KMS-11 (cell line): Measurements from ENCODE around the gene PTGER2.

ENCODE experiments used
- H2AFZ ChIP-seq: fragments of 200-600 bp; sonication (generic); 2 replicates; pipeline ENCODE4 v1.6.1; 2016; ENCODE audit warnings: antibody characterized with exemption, mixed run types, low read depth
- H3K27ac ChIP-seq: fragments of 200-600 bp; sonication (generic); 2 replicates; pipeline ENCODE4 v1.6.1; 2016; ENCODE audit warnings: mild to moderate bottlenecking, mixed run types
- H3K27me3 ChIP-seq: fragments of 200-600 bp; sonication (generic); 2 replicates; pipeline ENCODE4 v1.6.1; 2017; ENCODE audit warnings: mild to moderate bottlenecking, low read depth, mixed run types, moderate library complexity; ENCODE audit not compliant: insufficient read depth
- H3K36me3 ChIP-seq: fragments of 200-600 bp; sonication (generic); 2 replicates; pipeline ENCODE4 v1.6.1; 2017; ENCODE audit warnings: mild to moderate bottlenecking, mixed run types; ENCODE audit not compliant: insufficient read depth
- H3K4me1 ChIP-seq: fragments of 200-600 bp; sonication (generic); 2 replicates; pipeline ENCODE4 v1.6.1; 2016; ENCODE audit warnings: mild to moderate bottlenecking, low read depth, mixed run types; ENCODE audit not compliant: poor library complexity, severe bottlenecking
- H3K4me2 ChIP-seq: fragments of 200-600 bp; sonication (generic); 2 replicates; pipeline ENCODE4 v1.7.0; 2016; ENCODE audit warnings: mild to moderate bottlenecking, mixed run types
- H3K4me3 ChIP-seq: fragments of 200-600 bp; sonication (generic); IDR thresholded peaks from 2 replicates; pipeline ENCODE4 v1.6.1; 2017; ENCODE audit warnings: low read depth, low read length, mixed read lengths; ENCODE audit not compliant: insufficient read depth
- H3K79me2 ChIP-seq: fragments of 200-600 bp; sonication (generic); 2 replicates; pipeline ENCODE4 v1.6.1; 2016; ENCODE audit warnings: low read depth, mixed run types; ENCODE audit not compliant: insufficient read depth
- H3K9ac ChIP-seq: fragments of 200-600 bp; sonication (generic); 2 replicates; pipeline ENCODE4 v1.6.1; 2016; ENCODE audit warnings: mild to moderate bottlenecking, mixed run types
- H4K20me1 ChIP-seq: fragments of 200-600 bp; sonication (generic); 2 replicates; pipeline ENCODE4 v1.6.1; 2016; ENCODE audit warnings: mild to moderate bottlenecking, mixed run types; ENCODE audit not compliant: insufficient read depth
- CTCF ChIP-seq: fragments of 200-600 bp; sonication (generic); conservative IDR thresholded peaks from 2 replicates; pipeline ENCODE4 v1.6.1; 2017; ENCODE audit warnings: low read depth, mild to moderate bottlenecking, antibody characterized with exemption, low read length, moderate library complexity, mixed read lengths

The PTGER2 gene

GRCh38 chr14:52318826-52319645, 4.9 kb downstream of the PTGER2 start:
- H3K36me3 ChIP-seq: no peaks in the 10 kb centered on the region
- no peak overlapping the region for H3K4me2 ChIP-seq
- no peaks in the 10 kb centered on the region for H4K20me1 ChIP-seq
- TF ChIP-seq CTCF: no peak
- H3K4me1 ChIP-seq: no peaks in the 10 kb centered on the region
- no peak overlapping the region for H3K4me3 ChIP-seq
- H3K27me3 ChIP-seq: no peaks in the 10 kb centered on the region
- H3K79me2 ChIP-seq: no peaks in the 10 kb centered on the region
- no peak overlapping the region for H2AFZ ChIP-seq
- no peak overlapping the region for H3K9ac ChIP-seq
- H3K27ac ChIP-seq: no peak overlapping the region

GRCh38 chr14:52319919-52320318, 5.8 kb downstream of the PTGER2 start:
- H2AFZ ChIP-seq: no peak overlapping the region
- no peak overlapping the region for H3K4me2 ChIP-seq
- no peak for TF ChIP-seq CTCF

GRCh38 chr14:52325126-52325525, 11.0 kb downstream of the PTGER2 start:
- H3K36me3 ChIP-seq: no peaks in the 10 kb centered on the region
- no peaks in the 10 kb centered on the region for H3K4me1 ChIP-seq
- no peak overlapping the region for H3K4me2 ChIP-seq

More at GRCh38 chr14:52319919-52320318, 5.8 kb downstream of the PTGER2 start:
- Histone ChIP-seq H3K4me1 (no peaks in the 10 kb centered on the region), H3K36me3 (no peaks in the 10 kb centered on the region), H3K27me3 (no peaks in the 10 kb centered on the region), H3K4me3 (no peak overlapping the region), H3K27ac (no peak overlapping the region), H3K79me2 (no peaks in the 10 kb centered on the region), H3K9ac (no peak overlapping the region), H4K20me1 (no peaks in the 10 kb centered on the region)

GRCh38 chr14:52325630-52326029, 11.5 kb downstream of the PTGER2 start:
- TF ChIP-seq CTCF: no peak
- no peak overlapping the region for H3K9ac ChIP-seq
- no peaks in the 10 kb centered on the region for H3K27me3 ChIP-seq
- H3K36me3 ChIP-seq: no peaks in the 10 kb centered on the region
- no peak overlapping the region for H2AFZ ChIP-seq
- no peak overlapping the region for H3K4me3 ChIP-seq
- no peaks in the 10 kb centered on the region for H3K4me1 ChIP-seq
- no peak overlapping the region for H3K27ac ChIP-seq
- H3K4me2 ChIP-seq: no peak overlapping the region
- no peaks in the 10 kb centered on the region for H3K79me2 ChIP-seq
- no peaks in the 10 kb centered on the region for H4K20me1 ChIP-seq

More at GRCh38 chr14:52325126-52325525, 11.0 kb downstream of the PTGER2 start:
- Histone ChIP-seq H4K20me1 (no peaks in the 10 kb centered on the region), H3K9ac (no peak overlapping the region), H2AFZ (no peak overlapping the region), H3K4me3 (no peak overlapping the region), H3K27me3 (no peaks in the 10 kb centered on the region), H3K27ac (no peak overlapping the region), H3K79me2 (no peaks in the 10 kb centered on the region)
- no peak for TF ChIP-seq CTCF
